Right forelimb (tissue), 1 donor: ENCODE measurements around the gene BICD2.

Experiments
- DNase-seq: peaks from one replicate; pipeline ENCODE4 v3.0.0-alpha.2; 2018

Gene BICD2

DNA sequence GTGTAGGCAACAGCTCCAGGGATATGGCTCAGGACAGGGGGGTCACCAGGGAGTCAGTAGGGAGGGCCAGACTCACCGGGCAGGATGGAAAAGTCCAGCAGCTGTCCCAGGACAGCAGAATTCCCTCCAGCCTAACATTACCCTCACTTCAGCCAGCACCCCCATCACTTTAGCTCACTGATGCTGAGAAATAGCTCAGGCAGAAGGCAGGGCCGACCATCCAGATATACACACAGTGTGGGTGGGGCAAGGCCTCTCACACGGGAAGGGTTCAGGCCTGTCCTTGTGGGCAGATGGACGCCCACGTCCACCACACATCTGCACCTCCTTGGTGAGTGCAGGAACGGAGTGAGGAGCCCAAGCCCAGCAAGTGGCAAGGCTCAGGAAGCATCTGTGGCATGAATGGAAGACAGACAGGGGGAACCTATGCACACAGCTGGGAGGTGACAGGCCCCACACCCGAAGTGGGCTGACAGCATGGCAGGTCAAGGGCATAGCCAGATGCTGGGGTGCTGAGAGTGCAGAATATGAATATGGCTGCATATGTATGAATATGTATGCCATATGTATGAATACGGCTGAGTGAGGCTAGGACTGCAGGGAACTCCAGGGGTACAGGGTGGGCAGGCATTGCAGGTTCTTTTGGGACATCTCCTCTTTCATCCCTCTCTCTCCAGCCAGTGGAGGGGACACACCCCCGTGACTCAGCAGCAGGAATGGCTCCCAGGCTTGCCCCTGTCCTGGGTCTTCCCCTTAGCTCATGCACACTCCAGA is 17.0 kb downstream of the BICD2 start:
- peak; percentile 39 for DNase-seq

- peak; percentile 42 for DNase-seq
These were observed 17.8 kb downstream of the BICD2 start for GRCh38 chr9:92746567-92747458.

GRCh38 chr9:92745881-92746280 is 18.8 kb downstream of the BICD2 start:
- peak; percentile 37 for DNase-seq

- DNase-seq = peak; percentile 18
These were observed 19.3 kb downstream of the BICD2 start for GRCh38 chr9:92745331-92745730.

- no peak for DNase-seq
These were observed 23.7 kb downstream of the BICD2 start for GRCh38 chr9:92740969-92741368.

DNA sequence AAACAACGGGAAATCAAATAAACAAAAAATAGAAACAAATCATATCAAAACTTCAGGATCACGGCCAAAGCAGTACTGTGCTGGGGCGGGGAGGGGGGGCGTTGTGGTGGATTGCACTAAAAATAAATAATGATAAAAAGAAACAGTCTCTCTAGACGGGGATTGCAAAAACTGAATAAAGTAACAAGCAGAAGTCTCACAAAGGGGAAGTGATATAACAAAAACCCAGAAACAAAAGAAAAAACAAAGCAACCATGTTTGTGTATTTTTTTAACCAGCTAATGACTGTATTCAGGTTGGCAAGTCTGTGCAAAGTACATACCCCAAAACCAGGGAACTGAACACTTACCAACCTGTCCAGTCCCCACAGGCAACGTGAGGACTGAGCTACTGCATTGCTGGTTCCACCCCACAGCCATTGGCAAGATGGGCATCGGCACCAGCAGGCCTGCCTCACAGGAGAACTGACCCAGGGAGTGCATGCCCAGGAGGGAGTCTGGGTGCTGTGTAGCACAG is 24.1 kb downstream of the BICD2 start:
- DNase-seq = peak; percentile 34

DNA sequence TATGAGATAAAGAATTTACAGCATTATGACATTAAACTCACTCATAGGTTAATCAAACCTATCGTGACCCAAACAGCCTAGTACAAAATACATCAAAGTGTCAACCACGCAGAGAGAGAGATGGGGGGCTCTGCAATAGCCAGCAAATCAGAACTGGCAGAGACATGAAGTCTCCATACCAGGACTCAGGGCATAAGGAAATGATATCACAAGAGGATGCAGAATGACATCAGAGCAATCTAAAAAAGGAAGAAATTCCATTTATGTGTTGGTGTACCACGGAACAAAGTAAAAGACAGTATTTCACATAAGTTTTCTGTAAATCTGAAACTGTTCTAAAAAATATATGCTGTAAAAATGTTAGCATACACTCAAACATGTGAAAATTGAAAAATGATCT is 24.6 kb downstream of the BICD2 start:
- no peak for DNase-seq

DNA sequence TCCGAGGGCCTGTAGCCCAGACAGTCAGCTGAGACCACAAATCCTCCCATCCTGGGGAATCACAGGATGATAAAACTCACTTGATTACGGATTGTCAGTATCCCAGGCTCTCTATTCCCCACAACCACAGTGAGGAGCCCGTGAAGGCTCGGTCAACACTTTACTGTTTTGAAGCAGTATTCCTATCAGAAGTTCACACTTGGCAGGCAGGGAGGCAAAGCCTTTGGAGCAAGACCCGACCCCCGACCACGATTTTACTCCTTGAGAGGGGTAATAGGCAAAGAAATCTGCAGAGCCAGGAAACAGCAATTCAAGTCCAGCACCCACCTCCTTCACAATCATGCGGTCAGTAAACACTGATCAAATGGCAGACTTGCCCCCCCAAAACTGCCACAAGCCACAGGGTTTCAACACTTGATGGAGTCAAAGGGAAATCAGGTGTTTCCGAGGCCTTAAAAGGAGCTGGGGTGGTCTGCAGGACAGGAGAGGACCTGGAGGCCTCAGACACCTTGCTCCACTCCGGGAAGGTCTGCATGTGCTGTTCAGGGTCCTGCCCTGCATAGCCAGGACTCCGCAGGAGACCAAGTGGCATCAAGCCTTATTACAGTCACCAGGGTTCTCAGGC is 25.2 kb downstream of the BICD2 start:
- DNase-seq = peak; percentile 34

- DNase-seq = peak; percentile 47
These were observed 26.0 kb downstream of the BICD2 start for GRCh38 chr9:92738661-92739081.

- peak; percentile 22 for DNase-seq
These were observed 26.9 kb downstream of the BICD2 start for GRCh38 chr9:92737611-92738299.

DNA sequence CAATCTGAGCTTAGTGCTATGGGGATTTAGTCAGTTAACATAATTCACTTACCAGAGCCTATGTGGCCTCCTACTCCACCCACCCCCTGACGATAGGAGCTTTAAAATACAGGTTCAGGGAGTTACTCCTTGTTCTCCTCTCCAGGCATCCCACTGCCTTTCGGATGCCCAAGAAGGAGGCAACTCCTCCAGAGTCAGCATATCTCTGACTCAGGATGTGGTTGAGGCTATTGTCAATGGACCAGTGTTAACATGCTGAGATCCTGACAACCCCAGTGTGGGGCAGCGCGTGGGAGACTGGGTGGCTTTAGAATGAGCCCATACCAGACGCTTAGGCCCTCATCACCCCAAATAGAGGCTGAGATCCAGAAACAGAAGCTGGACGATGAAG is 27.4 kb downstream of the BICD2 start:
- no peak for DNase-seq

DNA sequence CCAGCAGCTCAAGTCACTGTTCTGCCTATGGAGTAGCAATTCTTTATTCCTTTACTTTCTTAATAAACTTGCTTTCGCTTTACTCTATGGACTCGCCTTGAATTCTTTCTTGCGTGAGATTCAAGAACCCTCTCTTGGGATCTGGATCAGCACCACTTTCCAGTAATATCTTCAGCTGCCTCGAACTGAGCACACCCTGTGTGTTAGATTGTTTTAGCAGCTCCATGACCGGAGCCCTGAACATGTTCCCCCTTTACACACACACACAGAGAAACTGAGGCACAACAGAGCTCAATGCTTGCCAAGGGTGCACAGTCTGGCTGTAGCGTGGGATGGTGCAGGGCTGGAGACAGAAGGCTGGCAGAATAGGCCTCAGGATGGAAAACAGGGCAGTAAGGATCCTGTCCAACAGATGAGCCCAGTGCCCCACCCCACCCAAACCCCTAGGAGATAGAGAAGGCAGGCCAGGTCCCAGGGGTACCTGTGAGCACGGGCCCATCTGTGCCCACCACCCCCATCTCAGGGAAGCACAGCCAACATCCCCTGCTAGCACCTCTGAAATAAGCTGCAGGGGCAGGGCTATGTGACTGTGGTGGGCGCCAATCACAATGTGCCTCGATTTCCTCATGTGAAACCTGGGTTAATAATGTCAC is 27.9 kb downstream of the BICD2 start:
- DNase-seq = peak; percentile 30

DNA sequence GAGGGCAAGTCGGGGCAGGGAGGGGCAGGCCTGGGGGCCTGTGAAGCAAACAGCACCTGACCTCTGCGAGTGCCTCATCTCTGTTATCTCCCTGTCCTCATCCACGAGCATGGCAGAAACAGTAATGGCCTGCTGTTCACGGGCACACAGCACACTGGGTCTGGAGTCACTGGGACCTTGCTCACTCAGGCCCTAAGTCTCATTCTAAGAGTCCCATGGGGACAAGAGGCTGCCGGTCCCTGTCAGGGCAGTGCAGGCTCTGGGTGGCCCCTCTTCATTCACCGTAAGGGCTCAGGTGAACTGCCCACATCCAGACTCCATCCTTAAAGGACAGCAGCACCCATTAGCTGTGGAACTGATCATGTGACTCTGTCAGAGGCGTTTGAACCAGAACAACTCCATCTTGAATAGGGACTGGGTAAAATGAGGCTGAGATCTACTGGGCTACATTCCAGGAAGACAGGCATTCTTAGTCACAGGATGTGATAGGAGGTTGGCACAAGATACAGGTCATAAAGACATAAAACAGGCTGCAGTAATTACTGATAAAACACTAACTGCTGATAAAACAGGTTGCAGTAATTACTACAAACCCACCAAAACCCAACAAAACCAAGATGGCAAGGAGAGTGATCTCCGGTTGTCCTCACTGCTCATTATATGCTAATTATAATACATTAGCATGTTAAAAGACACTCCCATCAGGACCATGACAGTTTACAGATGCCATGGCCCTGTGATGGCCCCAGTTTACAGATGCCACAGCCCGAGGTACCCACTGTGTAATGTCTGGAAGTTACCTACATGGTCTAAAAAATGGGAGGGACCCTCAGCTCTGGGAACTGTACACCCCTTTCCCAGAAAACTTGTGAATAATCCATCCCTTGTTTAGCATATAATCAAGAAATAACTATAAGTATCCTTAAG is 28.7 kb downstream of the BICD2 start:
- peak; percentile 18 for DNase-seq

GRCh38 chr9:92734931-92735635 is 29.6 kb downstream of the BICD2 start:
- peak; percentile 24 for DNase-seq

DNA sequence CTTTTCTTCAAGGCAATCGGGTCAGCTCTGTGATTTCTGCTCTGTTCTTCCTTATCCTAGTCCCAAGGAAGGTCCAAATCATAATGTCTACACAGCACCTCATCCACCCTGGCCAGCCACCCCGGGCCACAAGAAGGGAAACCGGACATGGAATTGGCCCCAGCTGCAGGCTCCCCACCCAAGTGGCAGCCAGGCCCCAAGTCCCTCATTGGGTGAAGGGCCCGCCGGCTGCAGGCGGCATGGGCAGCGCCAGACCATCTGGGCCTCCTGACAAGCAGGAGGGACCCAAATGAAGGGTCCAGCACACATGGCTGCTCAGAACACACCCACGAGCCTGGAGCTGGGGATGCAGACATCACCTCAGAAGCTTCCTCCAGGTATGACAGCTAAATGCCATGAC is 33.7 kb downstream of the BICD2 start:
- DNase-seq = peak; percentile 19

GRCh38 chr9:92729735-92730155 is 34.9 kb downstream of the BICD2 start:
- no peak for DNase-seq

GRCh38 chr9:92728831-92729734 is 35.5 kb downstream of the BICD2 start:
- peak; percentile 50 for DNase-seq

GRCh38 chr9:92727716-92728700 is 36.6 kb downstream of the BICD2 start:
- DNase-seq = peak; percentile 24
